Esophagus muscularis mucosa (tissue), 3 donors: ENCODE data around the gene RCE1.

Experiments used
- POLR2A ChIP-seq: fragments of 450-650 bp; IDR thresholded peaks from one replicate; pipeline ENCODE4 v1.6.1; 2017; ENCODE audit warnings: antibody characterized with exemption, moderate library complexity, mild to moderate bottlenecking, low read depth
- POLR2AphosphoS5 ChIP-seq, 2 donors: sonication (generic); formaldehyde crosslinking; IDR thresholded peaks; one replicate each; pipeline ENCODE4 v1.6.1; 2017; ENCODE audit warnings: antibody characterized with exemption in 2 of 2
- TF ChIP-seq, protein P1 (sequence below), 3 experiments: fragments of 200-600 bp in 2 of 3; fragments of 450-650 bp in 1 of 3; sonication (generic) in 2 of 3; IDR thresholded peaks; one replicate each; pipeline ENCODE4 v1.5.1; 2017 to 2019; ENCODE audit warnings: antibody characterized with exemption in 3 of 3, mild to moderate bottlenecking in 2 of 3, moderate library complexity in 1 of 3

DNA sequence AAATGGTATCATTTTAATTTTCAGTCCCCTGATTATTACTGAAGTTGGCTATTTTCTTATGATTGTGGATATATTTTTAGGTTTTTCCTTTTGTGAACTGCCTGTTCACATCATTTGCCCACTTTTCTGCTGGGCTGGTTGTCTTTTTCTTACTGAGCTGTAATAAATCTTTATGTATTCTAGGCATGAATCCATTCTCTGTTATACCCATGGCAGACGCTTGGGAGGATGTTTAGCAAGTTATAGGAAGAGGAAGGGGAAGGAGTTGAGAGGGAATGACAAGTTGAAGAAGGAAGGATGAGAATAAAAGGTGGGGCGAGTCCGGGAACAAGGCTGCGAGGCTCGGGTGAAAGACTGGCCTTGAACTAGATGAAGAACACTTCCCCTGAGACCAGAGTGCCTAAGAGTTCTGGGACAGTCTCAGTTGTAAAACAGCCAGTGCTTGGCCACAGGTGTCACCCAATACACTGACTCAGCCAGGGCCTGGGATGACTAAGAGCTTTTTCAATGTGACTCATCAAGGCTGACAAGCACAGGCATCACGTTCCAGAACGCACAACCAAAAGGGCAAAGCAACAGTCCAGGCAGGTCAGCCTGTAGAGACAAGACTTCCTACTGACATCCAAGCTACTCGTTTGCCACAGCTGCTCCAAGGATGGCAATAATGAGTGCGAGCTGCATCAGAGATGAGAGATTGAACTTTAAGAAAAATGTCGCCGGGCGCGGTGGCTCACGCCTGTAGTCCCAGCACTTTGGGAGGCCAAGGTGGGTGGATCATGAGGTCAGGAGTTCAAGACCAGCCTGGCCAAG lies 48.8 kb downstream of the RCE1 start:
- TF ChIP-seq, protein P1, sequence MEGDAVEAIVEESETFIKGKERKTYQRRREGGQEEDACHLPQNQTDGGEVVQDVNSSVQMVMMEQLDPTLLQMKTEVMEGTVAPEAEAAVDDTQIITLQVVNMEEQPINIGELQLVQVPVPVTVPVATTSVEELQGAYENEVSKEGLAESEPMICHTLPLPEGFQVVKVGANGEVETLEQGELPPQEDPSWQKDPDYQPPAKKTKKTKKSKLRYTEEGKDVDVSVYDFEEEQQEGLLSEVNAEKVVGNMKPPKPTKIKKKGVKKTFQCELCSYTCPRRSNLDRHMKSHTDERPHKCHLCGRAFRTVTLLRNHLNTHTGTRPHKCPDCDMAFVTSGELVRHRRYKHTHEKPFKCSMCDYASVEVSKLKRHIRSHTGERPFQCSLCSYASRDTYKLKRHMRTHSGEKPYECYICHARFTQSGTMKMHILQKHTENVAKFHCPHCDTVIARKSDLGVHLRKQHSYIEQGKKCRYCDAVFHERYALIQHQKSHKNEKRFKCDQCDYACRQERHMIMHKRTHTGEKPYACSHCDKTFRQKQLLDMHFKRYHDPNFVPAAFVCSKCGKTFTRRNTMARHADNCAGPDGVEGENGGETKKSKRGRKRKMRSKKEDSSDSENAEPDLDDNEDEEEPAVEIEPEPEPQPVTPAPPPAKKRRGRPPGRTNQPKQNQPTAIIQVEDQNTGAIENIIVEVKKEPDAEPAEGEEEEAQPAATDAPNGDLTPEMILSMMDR (IDR thresholded peaks at IDR 0.05) = no peak
- no peak for TF ChIP-seq POLR2AphosphoS5 (IDR thresholded peaks at IDR 0.05)
- TF ChIP-seq POLR2A = no peak
